ENCODE measurements around the gene DUSP14.

DUSP14 gene

GRCh38 chr17:37517881-37518280 lies 28.2 kb downstream of the DUSP14 start:
- Histone ChIP-seq H3K27ac (ENCODE audit: low read length) (no peak overlapping the region), H3K4me1 (ENCODE audit: control insufficient read depth, insufficient read depth, low read length) (peaks cover 4% of the 10 kb centered on the region), H3K4me3 (ENCODE audit: low read length in 2 of 2) (no peak overlapping the region), H3K9me3 (ENCODE audit: control insufficient read depth in 2 of 2, low read length in 2 of 2) (no peaks in the 10 kb centered on the region), H3K27me3 (ENCODE audit: control insufficient read depth in 1 of 2, insufficient read depth in 2 of 2, low read length in 2 of 2) (no peaks in the 10 kb centered on the region), H3K9ac (ENCODE audit: low read length in 2 of 2) (no peak overlapping the region), H3K36me3 (ENCODE audit: control insufficient read depth in 2 of 2, insufficient read depth in 2 of 2, low read length in 2 of 2) (peaks cover 42 to 48% of the 10 kb centered on the region in 2 donors)

GRCh38 chr17:37518826-37519225 lies 29.1 kb downstream of the DUSP14 start:
- Histone ChIP-seq H3K27me3 (ENCODE audit: control insufficient read depth in 1 of 2, insufficient read depth in 2 of 2, low read length in 2 of 2) (no peaks in the 10 kb centered on the region), H3K27ac (ENCODE audit: low read length) (no peak overlapping the region), H3K9ac (ENCODE audit: low read length in 2 of 2) (no peak overlapping the region), H3K4me3 (ENCODE audit: low read length in 2 of 2) (no peak overlapping the region), H3K36me3 (ENCODE audit: control insufficient read depth in 2 of 2, insufficient read depth in 2 of 2, low read length in 2 of 2) (peaks cover 43% of the 10 kb centered on the region in 2 donors), H3K4me1 (ENCODE audit: control insufficient read depth, insufficient read depth, low read length) (peaks cover 4% of the 10 kb centered on the region), H3K9me3 (ENCODE audit: control insufficient read depth in 2 of 2, low read length in 2 of 2) (no peaks in the 10 kb centered on the region)

- Histone ChIP-seq H3K27ac (ENCODE audit: low read length) (no peak overlapping the region), H3K9ac (ENCODE audit: low read length in 2 of 2) (no peak overlapping the region), H3K27me3 (ENCODE audit: control insufficient read depth in 1 of 2, insufficient read depth in 2 of 2, low read length in 2 of 2) (no peaks in the 10 kb centered on the region), H3K36me3 (ENCODE audit: control insufficient read depth in 2 of 2, insufficient read depth in 2 of 2, low read length in 2 of 2) (peaks cover 42 to 47% of the 10 kb centered on the region in 2 donors), H3K4me1 (ENCODE audit: control insufficient read depth, insufficient read depth, low read length) (peaks cover 4% of the 10 kb centered on the region), H3K4me3 (ENCODE audit: low read length in 2 of 2) (no peak overlapping the region), H3K9me3 (ENCODE audit: control insufficient read depth in 2 of 2, low read length in 2 of 2) (no peaks in the 10 kb centered on the region)
These were observed 29.7 kb downstream of the DUSP14 start for GRCh38 chr17:37519251-37519985.

- H3K4me3 ChIP-seq (ENCODE audit: low read length in 2 of 2): no peak overlapping the region
- H3K27ac ChIP-seq (ENCODE audit: low read length): no peak overlapping the region
- peaks cover 4% of the 10 kb centered on the region for H3K4me1 ChIP-seq (ENCODE audit: control insufficient read depth, insufficient read depth, low read length)
- peaks cover 40 to 42% of the 10 kb centered on the region in 2 donors for H3K36me3 ChIP-seq (ENCODE audit: control insufficient read depth in 2 of 2, insufficient read depth in 2 of 2, low read length in 2 of 2)
- H3K27me3 ChIP-seq (ENCODE audit: control insufficient read depth in 1 of 2, insufficient read depth in 2 of 2, low read length in 2 of 2): no peaks in the 10 kb centered on the region
- no peak overlapping the region for H3K9ac ChIP-seq (ENCODE audit: low read length in 2 of 2)
- no peaks in the 10 kb centered on the region for H3K9me3 ChIP-seq (ENCODE audit: control insufficient read depth in 2 of 2, low read length in 2 of 2)
These were observed 30.5 kb downstream of the DUSP14 start for GRCh38 chr17:37520174-37520573.

- H3K9me3 ChIP-seq (ENCODE audit: control insufficient read depth in 2 of 2, low read length in 2 of 2): no peaks in the 10 kb centered on the region
- H3K9ac ChIP-seq (ENCODE audit: low read length in 2 of 2): no peak overlapping the region
- no peaks in the 10 kb centered on the region for H3K27me3 ChIP-seq (ENCODE audit: control insufficient read depth in 1 of 2, insufficient read depth in 2 of 2, low read length in 2 of 2)
- H3K4me3 ChIP-seq (ENCODE audit: low read length in 2 of 2): no peak overlapping the region
- H3K4me1 ChIP-seq (ENCODE audit: control insufficient read depth, insufficient read depth, low read length): no peaks in the 10 kb centered on the region
- H3K27ac ChIP-seq (ENCODE audit: low read length): no peak overlapping the region
- H3K36me3 ChIP-seq (ENCODE audit: control insufficient read depth in 2 of 2, insufficient read depth in 2 of 2, low read length in 2 of 2): peaks cover 40 to 46% of the 10 kb centered on the region in 2 donors
These were observed 32.1 kb downstream of the DUSP14 start for GRCh38 chr17:37521821-37522220.

GRCh38 chr17:37523715-37524219 lies 34.1 kb downstream of the DUSP14 start:
- peaks cover 27 to 32% of the 10 kb centered on the region in 2 donors for H3K36me3 ChIP-seq (ENCODE audit: control insufficient read depth in 2 of 2, insufficient read depth in 2 of 2, low read length in 2 of 2)
- no peaks in the 10 kb centered on the region for H3K27me3 ChIP-seq (ENCODE audit: control insufficient read depth in 1 of 2, insufficient read depth in 2 of 2, low read length in 2 of 2)

GRCh38 chr17:37527249-37527851 lies 37.7 kb downstream of the DUSP14 start:
- no peaks in the 10 kb centered on the region for H3K4me1 ChIP-seq (ENCODE audit: control insufficient read depth, insufficient read depth, low read length)
- no peak overlapping the region for H3K4me3 ChIP-seq (ENCODE audit: low read length in 2 of 2)
- no peak overlapping the region for H3K27ac ChIP-seq (ENCODE audit: low read length)
- peaks cover 29 to 39% of the 10 kb centered on the region in 2 donors for H3K36me3 ChIP-seq (ENCODE audit: control insufficient read depth in 2 of 2, insufficient read depth in 2 of 2, low read length in 2 of 2)
- H3K9ac ChIP-seq (ENCODE audit: low read length in 2 of 2): no peak overlapping the region
- no peaks in the 10 kb centered on the region for H3K27me3 ChIP-seq (ENCODE audit: control insufficient read depth in 1 of 2, insufficient read depth in 2 of 2, low read length in 2 of 2)
- no peaks in the 10 kb centered on the region for H3K9me3 ChIP-seq (ENCODE audit: control insufficient read depth in 2 of 2, low read length in 2 of 2)

More at GRCh38 chr17:37523715-37524219, 34.1 kb downstream of the DUSP14 start:
- Histone ChIP-seq H3K9ac (ENCODE audit: low read length in 2 of 2) (no peak overlapping the region), H3K9me3 (ENCODE audit: control insufficient read depth in 2 of 2, low read length in 2 of 2) (no peaks in the 10 kb centered on the region), H3K27ac (ENCODE audit: low read length) (no peak overlapping the region), H3K4me1 (ENCODE audit: control insufficient read depth, insufficient read depth, low read length) (no peaks in the 10 kb centered on the region), H3K4me3 (ENCODE audit: low read length in 2 of 2) (no peak overlapping the region)

- Histone ChIP-seq H3K4me1 (ENCODE audit: control insufficient read depth, insufficient read depth, low read length) (no peaks in the 10 kb centered on the region), H3K36me3 (ENCODE audit: control insufficient read depth in 2 of 2, insufficient read depth in 2 of 2, low read length in 2 of 2) (peaks cover 28 to 40% of the 10 kb centered on the region in 2 donors), H3K9me3 (ENCODE audit: control insufficient read depth in 2 of 2, low read length in 2 of 2) (no peaks in the 10 kb centered on the region), H3K27me3 (ENCODE audit: control insufficient read depth in 1 of 2, insufficient read depth in 2 of 2, low read length in 2 of 2) (no peaks in the 10 kb centered on the region), H3K4me3 (ENCODE audit: low read length in 2 of 2) (no peak overlapping the region), H3K9ac (ENCODE audit: low read length in 2 of 2) (no peak overlapping the region), H3K27ac (ENCODE audit: low read length) (no peak overlapping the region)
These were observed 40.7 kb downstream of the DUSP14 start for GRCh38 chr17:37530420-37530819.

- H3K9me3 ChIP-seq (ENCODE audit: control insufficient read depth in 2 of 2, low read length in 2 of 2): no peaks in the 10 kb centered on the region
- peaks cover 47 to 57% of the 10 kb centered on the region in 2 donors for H3K36me3 ChIP-seq (ENCODE audit: control insufficient read depth in 2 of 2, insufficient read depth in 2 of 2, low read length in 2 of 2)
- H3K4me3 ChIP-seq (ENCODE audit: low read length in 2 of 2): no peak overlapping the region
- H3K9ac ChIP-seq (ENCODE audit: low read length in 2 of 2): no peak overlapping the region
- no peaks in the 10 kb centered on the region for H3K4me1 ChIP-seq (ENCODE audit: control insufficient read depth, insufficient read depth, low read length)
- no peaks in the 10 kb centered on the region for H3K27me3 ChIP-seq (ENCODE audit: control insufficient read depth in 1 of 2, insufficient read depth in 2 of 2, low read length in 2 of 2)
- no peak overlapping the region for H3K27ac ChIP-seq (ENCODE audit: low read length)
These were observed 43.1 kb downstream of the DUSP14 start for GRCh38 chr17:37532756-37533155.

GRCh38 chr17:37535906-37536305 lies 46.2 kb downstream of the DUSP14 start:
- no peak overlapping the region for H3K27ac ChIP-seq (ENCODE audit: low read length)
- no peaks in the 10 kb centered on the region for H3K27me3 ChIP-seq (ENCODE audit: control insufficient read depth in 1 of 2, insufficient read depth in 2 of 2, low read length in 2 of 2)
- H3K9ac ChIP-seq (ENCODE audit: low read length in 2 of 2): no peak overlapping the region
- H3K36me3 ChIP-seq (ENCODE audit: control insufficient read depth in 2 of 2, insufficient read depth in 2 of 2, low read length in 2 of 2): peaks cover 53 to 59% of the 10 kb centered on the region in 2 donors
- no peaks in the 10 kb centered on the region for H3K4me1 ChIP-seq (ENCODE audit: control insufficient read depth, insufficient read depth, low read length)
- no peaks in the 10 kb centered on the region for H3K9me3 ChIP-seq (ENCODE audit: control insufficient read depth in 2 of 2, low read length in 2 of 2)
- no peak overlapping the region for H3K4me3 ChIP-seq (ENCODE audit: low read length in 2 of 2)

Measured in stomach smooth muscle (tissue), 2 donors.